ENCODE measurements around the gene RAD51B. TPM values are rescaled to one million over a fixed set of nuclear protein-coding genes. Genes with fewer than 3 reads are reported as not detected.

The RAD51B gene
- polyA plus RNA-seq, 3 donors, result 3.6 to 11.6 (median 9.4) TPM

GRCh38 chr14:68082698-68083291, 263.2 kb downstream of the RAD51B start:
- no peaks in the 10 kb centered on the region for H3K36me3 Mint-ChIP-seq
- H3K4me3 ChIP-seq (replicated peaks in 1 of 3; ENCODE audit: low read depth in 2 of 3, low read length in 3 of 3), result no peak overlapping the region
- DNase-seq, result no peak
- no peak overlapping the region for H3K27ac ChIP-seq (ENCODE audit: low read depth in 1 of 2, low read length in 2 of 2)
- no peak overlapping the region for H3K9ac ChIP-seq (ENCODE audit: insufficient read depth, low read length, poor library complexity, severe bottlenecking)
- H3K4me1 ChIP-seq (ENCODE audit: control insufficient read depth in 1 of 2, insufficient read depth in 2 of 2, low read length in 2 of 2), result no peaks in the 10 kb centered on the region
- TF ChIP-seq CTCF (IDR thresholded peaks at IDR 0.05), result no peak
- H3K27ac Mint-ChIP-seq, result no peak overlapping the region
- no peak overlapping the region for H3K4me3 Mint-ChIP-seq
- peaks cover 7% of the 10 kb centered on the region for H3K4me1 Mint-ChIP-seq
- WGBS (ENCODE audit: insufficient coverage), result no CpG with 5 or more reads among the region's 3 CpGs
- H3K79me2 ChIP-seq (ENCODE audit: insufficient read depth, low read length), result no peaks in the 10 kb centered on the region
- intact Hi-C loops (cut with micrococcal nuclease), result no loop called here
- no peak overlapping the region for H3K4me2 ChIP-seq (replicated peaks; ENCODE audit: extremely low read depth, low read length, poor library complexity, severe bottlenecking)
- no peaks in the 10 kb centered on the region for H3K27me3 ChIP-seq (ENCODE audit: control insufficient read depth in 2 of 2, insufficient read depth in 2 of 2, low read length in 2 of 2)
- H2AFZ ChIP-seq (ENCODE audit: insufficient read depth, low read depth, low read length, poor library complexity, severe bottlenecking), result no peak overlapping the region
- H3K36me3 ChIP-seq (replicated peaks in 1 of 2; ENCODE audit: control insufficient read depth in 1 of 2, insufficient read depth in 2 of 2, low read length in 2 of 2), result no peaks in the 10 kb centered on the region
- H3K27me3 Mint-ChIP-seq (ENCODE audit: low read depth in 3 of 3), result peaks cover 0 to 5% (median 0%) of the 10 kb centered on the region in 3 donors
- peaks cover 0 to 6% (median 0%) of the 10 kb centered on the region in 7 donors for H3K9me3 Mint-ChIP-seq
- H3K9me3 ChIP-seq (replicated peaks in 1 of 2; ENCODE audit: control insufficient read depth in 1 of 2, insufficient read depth in 1 of 2, low read length in 2 of 2), result no peaks in the 10 kb centered on the region
- no peaks in the 10 kb centered on the region for H4K20me1 ChIP-seq (ENCODE audit: insufficient read depth, low read length)

- Histone ChIP-seq H3K4me2 (replicated peaks; ENCODE audit: extremely low read depth, low read length, poor library complexity, severe bottlenecking) (no peak overlapping the region), H3K4me3 (replicated peaks in 1 of 3; ENCODE audit: low read depth in 2 of 3, low read length in 3 of 3) (no peak overlapping the region), H3K79me2 (ENCODE audit: insufficient read depth, low read length) (no peaks in the 10 kb centered on the region), H3K36me3 (replicated peaks in 1 of 2; ENCODE audit: control insufficient read depth in 1 of 2, insufficient read depth in 2 of 2, low read length in 2 of 2) (no peaks in the 10 kb centered on the region), H3K27ac (ENCODE audit: low read depth in 1 of 2, low read length in 2 of 2) (no peak overlapping the region), H2AFZ (ENCODE audit: insufficient read depth, low read depth, low read length, poor library complexity, severe bottlenecking) (no peak overlapping the region), H3K27me3 (ENCODE audit: control insufficient read depth in 2 of 2, insufficient read depth in 2 of 2, low read length in 2 of 2) (no peaks in the 10 kb centered on the region), H3K9ac (ENCODE audit: insufficient read depth, low read length, poor library complexity, severe bottlenecking) (no peak overlapping the region), H3K4me1 (ENCODE audit: control insufficient read depth in 1 of 2, insufficient read depth in 2 of 2, low read length in 2 of 2) (no peaks in the 10 kb centered on the region), H4K20me1 (ENCODE audit: insufficient read depth, low read length) (no peaks in the 10 kb centered on the region), H3K9me3 (replicated peaks in 1 of 2; ENCODE audit: control insufficient read depth in 1 of 2, insufficient read depth in 1 of 2, low read length in 2 of 2) (no peaks in the 10 kb centered on the region)
- peaks cover 0 to 5% (median 0%) of the 10 kb centered on the region in 3 donors for H3K27me3 Mint-ChIP-seq (ENCODE audit: low read depth in 3 of 3)
- intact Hi-C loops (cut with micrococcal nuclease), result no loop called here
- peaks cover 0 to 6% (median 0%) of the 10 kb centered on the region in 7 donors for H3K9me3 Mint-ChIP-seq
- TF ChIP-seq CTCF (IDR thresholded peaks at IDR 0.05), result no peak
- no peaks in the 10 kb centered on the region for H3K36me3 Mint-ChIP-seq
- no peak overlapping the region for H3K27ac Mint-ChIP-seq
- no peak for DNase-seq
- no peak overlapping the region for H3K4me3 Mint-ChIP-seq
- peaks cover 7% of the 10 kb centered on the region for H3K4me1 Mint-ChIP-seq
Measured at GRCh38 chr14:68084256-68084655, 264.7 kb downstream of the RAD51B start.
